HL-60 (cell line): Measurements from ENCODE around the gene MYORG.
A peak's percentile ranks its signal among the peaks of the same experiment; 100 is the strongest.

Experiments used
- POLR2AphosphoS5 ChIP-seq: IDR thresholded peaks from 2 replicates; pipeline ENCODE4 v1.6.1; 2012; ENCODE audit warnings: low read depth
- SPI1 ChIP-seq: IDR thresholded peaks from 2 replicates; pipeline ENCODE4 v1.6.1; 2012; ENCODE audit warnings: low read depth, mild to moderate bottlenecking, borderline replicate concordance
- TF ChIP-seq, protein P1 (sequence below): IDR thresholded peaks from one replicate; pipeline ENCODE4 v1.5.1; 2011; ENCODE audit warnings: low read length, control low read depth, inconsistent platforms; ENCODE audit not compliant: insufficient read depth

DNA sequence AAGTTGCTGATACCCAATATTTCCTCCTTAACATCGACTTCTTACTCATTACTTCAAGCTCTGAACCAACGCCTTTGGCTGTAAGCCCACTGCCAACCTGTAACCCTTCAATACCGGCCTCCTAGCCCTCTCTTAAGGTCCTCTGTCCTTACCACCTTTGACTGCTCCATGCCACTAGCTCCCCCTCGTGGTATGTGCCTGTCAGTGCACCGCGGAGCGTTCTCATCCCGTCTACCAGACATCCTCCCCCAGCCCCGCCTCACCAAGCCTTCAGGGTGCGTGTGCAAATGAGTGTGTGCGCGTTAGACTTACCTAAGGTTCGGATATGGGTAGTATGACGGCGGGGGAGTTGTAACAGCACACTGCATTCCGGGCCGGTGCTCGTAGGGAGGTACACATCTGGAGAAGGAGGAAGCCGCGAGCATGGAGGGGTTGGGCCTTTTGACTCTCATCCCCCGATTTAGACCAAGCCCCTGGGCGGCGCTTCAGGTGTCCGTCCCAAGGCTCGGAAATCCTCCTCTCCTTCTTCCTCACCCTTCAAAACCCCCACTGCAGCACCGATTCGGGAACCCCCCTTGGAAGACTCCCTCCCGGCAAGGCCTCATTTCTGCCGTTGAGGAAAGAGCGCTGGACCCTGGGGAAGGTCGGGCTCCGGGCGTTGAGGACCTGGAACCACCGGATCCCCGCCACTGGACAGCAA, 2.8 kb upstream of the MYORG start:
- TF ChIP-seq SPI1 (no peak), POLR2AphosphoS5 (no peak)
- TF ChIP-seq, protein P1, sequence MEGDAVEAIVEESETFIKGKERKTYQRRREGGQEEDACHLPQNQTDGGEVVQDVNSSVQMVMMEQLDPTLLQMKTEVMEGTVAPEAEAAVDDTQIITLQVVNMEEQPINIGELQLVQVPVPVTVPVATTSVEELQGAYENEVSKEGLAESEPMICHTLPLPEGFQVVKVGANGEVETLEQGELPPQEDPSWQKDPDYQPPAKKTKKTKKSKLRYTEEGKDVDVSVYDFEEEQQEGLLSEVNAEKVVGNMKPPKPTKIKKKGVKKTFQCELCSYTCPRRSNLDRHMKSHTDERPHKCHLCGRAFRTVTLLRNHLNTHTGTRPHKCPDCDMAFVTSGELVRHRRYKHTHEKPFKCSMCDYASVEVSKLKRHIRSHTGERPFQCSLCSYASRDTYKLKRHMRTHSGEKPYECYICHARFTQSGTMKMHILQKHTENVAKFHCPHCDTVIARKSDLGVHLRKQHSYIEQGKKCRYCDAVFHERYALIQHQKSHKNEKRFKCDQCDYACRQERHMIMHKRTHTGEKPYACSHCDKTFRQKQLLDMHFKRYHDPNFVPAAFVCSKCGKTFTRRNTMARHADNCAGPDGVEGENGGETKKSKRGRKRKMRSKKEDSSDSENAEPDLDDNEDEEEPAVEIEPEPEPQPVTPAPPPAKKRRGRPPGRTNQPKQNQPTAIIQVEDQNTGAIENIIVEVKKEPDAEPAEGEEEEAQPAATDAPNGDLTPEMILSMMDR, result peak; percentile 100
